Panc1 (cell line): ENCODE results near the gene CALCR. TPM values are rescaled to one million over a fixed set of nuclear protein-coding genes. Genes with fewer than 3 reads are reported as not detected.

Source experiments
- ATAC-seq: fragments of 200-7000 bp; cut with Tn5 transposase; 2 replicates; pipeline ENCODE4 v1.9.1; 2020; ENCODE audit warnings: mild to moderate bottlenecking, moderate library complexity
- BruUV-seq: library from RNA; stranded (reverse); fragments of 400-500 nt; replicated peaks from 2 replicates; lab custom pipeline; 2021; lab: Mats Ljungman, UMichigan
- CTCF ChIA-PET: fragments of 300-600 bp; sonication (Branson Sonifier 250); formaldehyde crosslinking; loops from one replicate; lab custom pipeline; 2022; ENCODE audit warnings: antibody characterized with exemption; lab: Charles Lee
- POLR2A ChIA-PET: fragments of 300-600 bp; sonication (Branson Sonifier 250); formaldehyde crosslinking; loops from one replicate; lab custom pipeline; 2022; ENCODE audit warnings: antibody characterized with exemption; lab: Charles Lee
- DNase-seq: peaks from one replicate; pipeline ENCODE4 v3.0.0-alpha.2; 2010; ENCODE audit warnings: low read depth, low spot score
- H3K27ac ChIP-seq: 2 replicates; pipeline ENCODE4 v1.5.1; 2011; ENCODE audit warnings: mild to moderate bottlenecking, low read length, inconsistent platforms
- H3K27me3 ChIP-seq: fragments of 200-500 bp; sonication (Bioruptor generic); 2 replicates; pipeline ENCODE4 v1.6.0; 2014; ENCODE audit warnings: low read length, inconsistent platforms; ENCODE audit not compliant: control insufficient read depth, insufficient read depth
- H3K36me3 ChIP-seq: fragments of 200-500 bp; sonication (Bioruptor generic); 2 replicates; pipeline ENCODE4 v1.5.1; 2014; ENCODE audit warnings: inconsistent platforms, mild to moderate bottlenecking, low read length, moderate library complexity; ENCODE audit not compliant: control insufficient read depth, insufficient read depth
- H3K4me1 ChIP-seq: 2 replicates; pipeline ENCODE4 v1.5.1; 2011; ENCODE audit warnings: inconsistent platforms, mild to moderate bottlenecking, low read length, moderate library complexity; ENCODE audit not compliant: control insufficient read depth, insufficient read depth
- H3K4me3 ChIP-seq, 2 experiments: 2 replicates each; pipeline ENCODE4 v1.5.1; 2011 to 2012; ENCODE audit warnings: low read depth in 2 of 2, low read length in 2 of 2, mild to moderate bottlenecking in 2 of 2, inconsistent platforms in 1 of 2, moderate library complexity in 1 of 2
- H3K9me3 ChIP-seq: fragments of 200-500 bp; sonication (Bioruptor generic); 2 replicates; pipeline ENCODE4 v1.5.1; 2014; ENCODE audit warnings: low read depth, mild to moderate bottlenecking, inconsistent platforms, low read length, moderate library complexity; ENCODE audit not compliant: control insufficient read depth, insufficient read depth
- POLR2AphosphoS5 ChIP-seq: IDR thresholded peaks from 2 replicates; pipeline ENCODE4 v1.6.1; 2012; ENCODE audit warnings: mild to moderate bottlenecking, low read depth, low read length, moderate library complexity
- SIN3A ChIP-seq: IDR thresholded peaks from 2 replicates; pipeline ENCODE4 v1.6.1; 2012; ENCODE audit warnings: low read depth, mild to moderate bottlenecking, low read length, moderate library complexity, borderline replicate concordance; ENCODE audit not compliant: insufficient read depth
- TCF7L2 ChIP-seq: IDR thresholded peaks from 2 replicates; pipeline ENCODE4 v1.6.1; 2011; ENCODE audit warnings: mild to moderate bottlenecking, low read depth, low read length, inconsistent platforms
- in situ Hi-C: cut with HindIII; loops from 2 replicates; pipeline ENCODE4 v1.10.0; 2016; ENCODE audit warnings: low sequenced_read_pairs, low pct_unique_long_range_greater_than_20kb
- intact Hi-C: fragments of 100-400 bp; cut with micrococcal nuclease; formaldehyde crosslinking; loops from one replicate; pipeline ENCODE4 v1.10.0; 2022; ENCODE audit not compliant: unreplicated experiment
- total RNA-seq: library from RNA; stranded (reverse); gene quantifications from one replicate; pipeline ENCODE4 v1.2.1, GENCODE V29; 2021; ENCODE audit not compliant: unreplicated experiment
- TF ChIP-seq, protein P1 (sequence below): fragments of 450-650 bp; IDR thresholded peaks from 2 replicates; pipeline ENCODE4 v1.5.1; 2017; ENCODE audit warnings: mild to moderate bottlenecking
- TF ChIP-seq, protein P2 (sequence below), 2 experiments: IDR thresholded peaks; 2 replicates each; pipeline ENCODE4 v1.6.1; 2011 to 2012; ENCODE audit warnings: low read depth in 2 of 2, control low read depth in 1 of 2, low read length in 1 of 2, mild to moderate bottlenecking in 1 of 2, moderate library complexity in 1 of 2; ENCODE audit not compliant: insufficient read depth in 1 of 2

The CALCR gene
- total RNA-seq, 1 experiment from 2014 or later = 0.10 TPM

DNA sequence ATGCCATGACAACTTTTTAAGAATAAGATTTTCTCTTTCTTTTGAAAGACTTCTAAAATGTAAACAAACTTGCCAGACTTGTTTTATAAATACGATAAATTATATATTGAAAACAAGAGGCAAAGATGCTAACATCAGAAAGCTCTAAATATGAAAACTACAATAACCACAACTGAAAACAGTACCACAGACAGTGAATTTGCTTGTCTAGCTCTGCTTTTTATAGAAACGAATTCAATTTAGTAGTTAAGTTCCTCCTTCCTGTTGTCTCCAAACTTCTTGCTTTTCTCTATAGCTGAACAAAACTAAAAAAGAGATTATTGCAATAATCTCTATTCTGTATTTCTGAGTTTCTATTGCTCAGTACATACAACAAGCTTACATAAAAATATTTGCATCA is 147.4 kb downstream of the CALCR start:
- intact Hi-C loops (no loop called here), in situ Hi-C loops (no loop called here)
- H3K27ac ChIP-seq = no peak overlapping the region
- H3K4me3 ChIP-seq = no peak overlapping the region
- no peak for DNase-seq
- no peak for ATAC-seq
- ChIA-PET CTCF (no interaction called here), POLR2A (interaction anchor here (0.7 kb wide), 1 partner anchor 613 kb away, joined by 4 read pairs; no protein-coding TSS in a partner anchor)
- no peaks in the 10 kb centered on the region for H3K36me3 ChIP-seq
- H3K9me3 ChIP-seq = no peaks in the 10 kb centered on the region
- H3K27me3 ChIP-seq = 0 out of 2 replicates have a peak, but pooled peaks cover 2% of the 10 kb centered on the region
- TF ChIP-seq, protein P1, sequence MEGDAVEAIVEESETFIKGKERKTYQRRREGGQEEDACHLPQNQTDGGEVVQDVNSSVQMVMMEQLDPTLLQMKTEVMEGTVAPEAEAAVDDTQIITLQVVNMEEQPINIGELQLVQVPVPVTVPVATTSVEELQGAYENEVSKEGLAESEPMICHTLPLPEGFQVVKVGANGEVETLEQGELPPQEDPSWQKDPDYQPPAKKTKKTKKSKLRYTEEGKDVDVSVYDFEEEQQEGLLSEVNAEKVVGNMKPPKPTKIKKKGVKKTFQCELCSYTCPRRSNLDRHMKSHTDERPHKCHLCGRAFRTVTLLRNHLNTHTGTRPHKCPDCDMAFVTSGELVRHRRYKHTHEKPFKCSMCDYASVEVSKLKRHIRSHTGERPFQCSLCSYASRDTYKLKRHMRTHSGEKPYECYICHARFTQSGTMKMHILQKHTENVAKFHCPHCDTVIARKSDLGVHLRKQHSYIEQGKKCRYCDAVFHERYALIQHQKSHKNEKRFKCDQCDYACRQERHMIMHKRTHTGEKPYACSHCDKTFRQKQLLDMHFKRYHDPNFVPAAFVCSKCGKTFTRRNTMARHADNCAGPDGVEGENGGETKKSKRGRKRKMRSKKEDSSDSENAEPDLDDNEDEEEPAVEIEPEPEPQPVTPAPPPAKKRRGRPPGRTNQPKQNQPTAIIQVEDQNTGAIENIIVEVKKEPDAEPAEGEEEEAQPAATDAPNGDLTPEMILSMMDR = no peak
- TF ChIP-seq, protein P2, sequence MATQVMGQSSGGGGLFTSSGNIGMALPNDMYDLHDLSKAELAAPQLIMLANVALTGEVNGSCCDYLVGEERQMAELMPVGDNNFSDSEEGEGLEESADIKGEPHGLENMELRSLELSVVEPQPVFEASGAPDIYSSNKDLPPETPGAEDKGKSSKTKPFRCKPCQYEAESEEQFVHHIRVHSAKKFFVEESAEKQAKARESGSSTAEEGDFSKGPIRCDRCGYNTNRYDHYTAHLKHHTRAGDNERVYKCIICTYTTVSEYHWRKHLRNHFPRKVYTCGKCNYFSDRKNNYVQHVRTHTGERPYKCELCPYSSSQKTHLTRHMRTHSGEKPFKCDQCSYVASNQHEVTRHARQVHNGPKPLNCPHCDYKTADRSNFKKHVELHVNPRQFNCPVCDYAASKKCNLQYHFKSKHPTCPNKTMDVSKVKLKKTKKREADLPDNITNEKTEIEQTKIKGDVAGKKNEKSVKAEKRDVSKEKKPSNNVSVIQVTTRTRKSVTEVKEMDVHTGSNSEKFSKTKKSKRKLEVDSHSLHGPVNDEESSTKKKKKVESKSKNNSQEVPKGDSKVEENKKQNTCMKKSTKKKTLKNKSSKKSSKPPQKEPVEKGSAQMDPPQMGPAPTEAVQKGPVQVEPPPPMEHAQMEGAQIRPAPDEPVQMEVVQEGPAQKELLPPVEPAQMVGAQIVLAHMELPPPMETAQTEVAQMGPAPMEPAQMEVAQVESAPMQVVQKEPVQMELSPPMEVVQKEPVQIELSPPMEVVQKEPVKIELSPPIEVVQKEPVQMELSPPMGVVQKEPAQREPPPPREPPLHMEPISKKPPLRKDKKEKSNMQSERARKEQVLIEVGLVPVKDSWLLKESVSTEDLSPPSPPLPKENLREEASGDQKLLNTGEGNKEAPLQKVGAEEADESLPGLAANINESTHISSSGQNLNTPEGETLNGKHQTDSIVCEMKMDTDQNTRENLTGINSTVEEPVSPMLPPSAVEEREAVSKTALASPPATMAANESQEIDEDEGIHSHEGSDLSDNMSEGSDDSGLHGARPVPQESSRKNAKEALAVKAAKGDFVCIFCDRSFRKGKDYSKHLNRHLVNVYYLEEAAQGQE (IDR thresholded peaks at IDR 0.05; ENCODE audit: insufficient read depth in 1 of 2, low read depth in 2 of 2, low read length in 1 of 2) = no peak
- TF ChIP-seq POLR2AphosphoS5 = no peak
- TF ChIP-seq SIN3A = no peak
- TF ChIP-seq TCF7L2 = no peak
- no peaks in the 10 kb centered on the region for H3K4me1 ChIP-seq
- no TSS peak for BruUV-seq

DNA sequence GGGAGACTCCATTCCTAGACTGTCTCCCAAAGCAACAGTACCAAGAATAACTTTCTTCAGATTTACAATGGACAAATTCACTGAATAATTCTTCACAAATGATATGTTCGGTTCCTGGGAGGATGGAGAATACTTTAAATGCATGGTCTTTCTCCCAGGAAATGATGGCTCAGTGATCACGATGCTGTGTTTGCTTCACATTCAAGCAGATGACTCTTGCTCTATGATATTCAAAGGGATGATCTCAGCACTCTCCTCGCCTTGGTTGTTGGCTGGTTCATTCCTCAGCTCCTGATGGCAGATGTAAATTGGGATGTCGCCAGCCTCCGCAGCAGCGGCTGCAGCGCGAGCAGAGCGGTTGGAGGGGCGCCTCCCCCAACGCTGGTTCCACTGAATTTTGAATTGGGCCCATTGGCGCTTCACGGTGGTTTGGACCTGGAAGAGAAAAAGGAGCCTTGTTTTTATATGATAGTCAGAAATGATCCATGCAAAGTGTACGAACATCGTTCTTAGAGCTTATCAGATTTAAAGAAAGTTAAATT is 148.3 kb downstream of the CALCR start:
- CTCF ChIA-PET = no interaction called here

More for the DNA sequence above, 148.3 kb downstream of the CALCR start:
- in situ Hi-C loops = no loop called here
- no peaks in the 10 kb centered on the region for H3K4me1 ChIP-seq
- H3K9me3 ChIP-seq = no peaks in the 10 kb centered on the region
- H3K36me3 ChIP-seq = no peaks in the 10 kb centered on the region
- DNase-seq = no peak
- BruUV-seq = no TSS peak
- H3K27ac ChIP-seq = no peak overlapping the region
- no peak for ATAC-seq
- 0 out of 2 replicates have a peak, but pooled peaks cover 2% of the 10 kb centered on the region for H3K27me3 ChIP-seq
- TF ChIP-seq, protein P1 = no peak
- no peak for TF ChIP-seq POLR2AphosphoS5
- TF ChIP-seq TCF7L2 = no peak
- TF ChIP-seq, protein P2 (IDR thresholded peaks at IDR 0.05; ENCODE audit: insufficient read depth in 1 of 2, low read depth in 2 of 2, low read length in 1 of 2) = no peak
- TF ChIP-seq SIN3A = no peak
- POLR2A ChIA-PET = interaction anchor here (0.7 kb wide), 1 partner anchor 614 kb away, joined by 4 read pairs; no protein-coding TSS in a partner anchor
- no peak overlapping the region for H3K4me3 ChIP-seq
- intact Hi-C loops = no loop called here
